CD4-positive, alpha-beta T cell treated with Interleukin-4 for 1 hour (primary cell): Measurements from ENCODE around the gene CELA2A.
"Not testable (repeated sequence)": the region's sequence is repeated elsewhere in the genome, so short reads cannot be mapped to it uniquely, and the experiment has no call there.

Source experiments
- DNase-seq, 2 donors: peaks; one replicate each; pipeline ENCODE4 v3.0.0-alpha.2; 2020 to 2022

The CELA2A gene

DNA sequence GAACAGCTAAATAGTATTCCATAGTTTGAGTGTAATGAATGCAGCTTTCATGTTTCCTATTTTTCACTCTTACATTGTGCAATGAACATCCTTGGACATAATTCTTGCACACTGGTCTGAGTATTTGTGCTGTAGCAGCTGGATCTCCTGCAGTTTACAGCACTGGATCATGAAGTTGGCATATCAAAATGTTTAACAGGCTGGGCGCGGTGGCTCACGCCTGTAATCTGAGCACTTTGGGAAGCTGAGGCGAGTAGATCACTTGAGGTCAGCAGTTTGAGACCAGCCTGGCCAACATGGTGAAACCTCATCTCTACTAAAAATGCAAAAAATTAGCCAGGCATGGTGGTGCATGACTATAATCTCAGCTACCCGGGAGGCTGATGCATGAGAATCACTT lies 14.5 kb downstream of the CELA2A start:
- not testable (repeated sequence) for DNase-seq

GRCh38 chr1:15471723-15472122 lies 15.2 kb downstream of the CELA2A start:
- not testable (repeated sequence) for DNase-seq

- no peak for DNase-seq
These were observed 16.1 kb downstream of the CELA2A start for GRCh38 chr1:15472587-15472986.

DNA sequence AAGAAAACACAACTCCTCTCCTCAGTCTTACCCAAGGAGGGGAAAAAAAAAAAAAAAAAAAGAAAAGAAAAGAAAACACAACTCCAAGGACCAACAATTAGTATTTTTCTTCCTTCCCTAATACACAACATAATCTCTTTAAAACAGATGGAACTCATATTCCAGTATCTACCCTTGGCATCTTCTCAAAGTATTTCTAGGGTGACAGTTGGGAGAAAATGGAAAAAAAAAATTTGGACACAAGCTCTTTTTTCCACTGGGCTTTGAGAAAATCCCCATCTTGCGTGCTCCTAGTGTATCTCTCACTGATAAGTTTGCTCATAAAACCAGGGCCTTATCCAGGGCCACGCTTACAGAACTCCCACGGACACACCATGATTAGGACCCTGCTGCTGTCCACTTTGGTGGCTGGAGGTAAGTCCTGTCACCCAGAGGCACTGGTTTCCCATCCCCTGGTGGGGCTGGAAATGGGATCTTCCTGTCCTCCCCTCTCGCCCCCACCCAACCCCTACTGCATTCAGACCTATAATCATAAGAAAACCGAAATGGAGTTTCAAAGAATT lies 19.3 kb downstream of the CELA2A start, which contains the start of gene CELA2B:
Gene CELA2B, plus strand, starts transcription at position 353 of the 563 bp plus-strand sequence. Its CDS starts 22 bp downstream, at position 375.
- DNase-seq: no peak

GRCh38 chr1:15476927-15477326 lies 20.4 kb downstream of the CELA2A start:
- DNase-seq: no peak

- no peak for DNase-seq
These were observed 21.2 kb downstream of the CELA2A start for GRCh38 chr1:15477646-15478212.

DNA sequence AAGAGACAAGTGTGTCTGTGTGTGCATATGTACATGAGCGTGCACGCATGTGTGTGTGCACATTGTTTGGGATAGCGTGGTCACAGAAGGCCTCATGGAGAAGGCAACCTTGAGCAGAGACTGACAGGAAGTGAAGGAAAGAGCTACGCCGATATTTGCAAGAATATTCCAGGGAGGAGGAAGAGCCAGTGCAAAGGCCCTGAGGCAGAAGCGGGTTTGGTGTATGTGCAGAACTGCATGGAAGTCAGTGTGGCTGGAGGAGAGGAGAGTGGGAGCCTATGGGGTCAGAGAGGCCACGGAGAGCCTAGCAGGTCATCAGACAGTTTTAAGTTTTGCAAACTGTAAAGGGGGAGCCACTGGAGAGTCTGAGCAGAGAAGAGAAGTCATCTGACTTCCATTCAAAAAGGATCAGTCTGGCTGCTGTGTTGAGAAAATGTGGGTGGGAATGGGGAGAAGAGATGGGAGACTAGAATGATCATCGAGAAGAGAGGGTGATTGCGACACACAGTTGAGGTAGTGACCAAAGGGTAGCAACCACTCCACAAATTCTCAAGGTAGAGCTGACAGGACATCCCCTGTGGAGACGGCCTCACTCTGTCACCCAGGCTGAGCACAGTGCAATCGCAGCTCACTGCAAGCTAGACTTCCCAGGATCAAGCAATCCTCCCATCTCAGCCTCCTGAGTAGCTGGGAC lies 23.3 kb downstream of the CELA2A start:
- DNase-seq: no peak

- DNase-seq: not testable (repeated sequence)
These were observed 25.9 kb downstream of the CELA2A start for GRCh38 chr1:15482455-15482854.

- DNase-seq: not testable (repeated sequence)
These were observed 26.5 kb downstream of the CELA2A start for GRCh38 chr1:15482983-15483543.

DNA sequence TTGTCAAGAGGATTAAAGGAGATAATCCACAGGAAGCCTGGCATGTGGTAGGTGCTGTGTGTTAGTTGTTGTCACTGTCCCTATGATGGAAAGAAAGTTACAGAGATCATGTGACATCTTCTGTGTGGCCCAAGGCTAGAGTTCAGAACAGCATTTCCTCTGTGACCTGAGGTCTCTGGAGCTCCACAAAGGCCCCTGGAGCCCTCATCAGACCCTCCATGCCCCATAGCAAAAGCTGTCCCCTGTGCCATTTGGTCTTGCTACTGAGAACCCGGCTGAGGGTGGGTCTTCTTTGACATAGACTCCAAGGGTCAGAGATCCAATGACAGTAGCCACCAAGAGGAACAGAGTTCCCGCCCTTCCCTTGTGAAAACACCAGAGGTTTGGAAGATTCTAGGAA lies 27.4 kb downstream of the CELA2A start:
- no peak for DNase-seq

DNA sequence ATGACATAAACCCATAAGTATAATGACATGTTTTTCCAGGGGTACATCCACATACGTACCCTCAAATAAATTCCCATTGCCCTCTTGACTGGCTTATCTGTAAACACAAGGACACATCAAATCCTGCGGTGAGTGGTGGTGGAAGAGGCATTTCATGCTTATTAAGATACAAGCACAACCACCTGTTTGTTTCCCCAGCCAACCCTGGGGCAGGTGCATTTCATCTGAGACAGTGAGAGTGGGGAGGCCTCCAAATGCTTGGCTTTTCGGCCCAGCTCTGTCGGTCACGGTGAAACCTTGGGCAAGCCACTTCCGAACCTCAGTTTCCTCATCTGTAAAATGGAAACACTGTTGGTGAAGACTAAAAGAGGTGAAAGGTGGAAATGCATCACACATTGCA lies 27.9 kb downstream of the CELA2A start:
- DNase-seq: not testable (repeated sequence)

DNA sequence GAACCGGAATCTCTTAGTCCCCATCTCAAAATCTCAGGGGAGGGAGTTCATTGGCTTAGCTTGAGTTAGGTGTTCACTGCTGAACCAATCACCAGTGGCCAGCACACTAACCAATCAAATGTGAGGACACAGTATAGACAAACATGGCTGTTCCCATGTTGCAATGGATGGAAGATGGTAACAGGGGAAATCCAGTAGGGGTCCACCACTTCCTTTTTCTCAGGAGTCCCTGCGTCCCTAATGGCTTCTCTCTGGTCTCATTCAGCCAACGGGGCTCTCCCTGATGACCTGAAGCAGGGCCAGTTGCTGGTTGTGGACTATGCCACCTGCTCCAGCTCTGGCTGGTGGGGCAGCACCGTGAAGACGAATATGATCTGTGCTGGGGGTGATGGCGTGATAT lies 29.1 kb downstream of the CELA2A start:
- DNase-seq: no peak

DNA sequence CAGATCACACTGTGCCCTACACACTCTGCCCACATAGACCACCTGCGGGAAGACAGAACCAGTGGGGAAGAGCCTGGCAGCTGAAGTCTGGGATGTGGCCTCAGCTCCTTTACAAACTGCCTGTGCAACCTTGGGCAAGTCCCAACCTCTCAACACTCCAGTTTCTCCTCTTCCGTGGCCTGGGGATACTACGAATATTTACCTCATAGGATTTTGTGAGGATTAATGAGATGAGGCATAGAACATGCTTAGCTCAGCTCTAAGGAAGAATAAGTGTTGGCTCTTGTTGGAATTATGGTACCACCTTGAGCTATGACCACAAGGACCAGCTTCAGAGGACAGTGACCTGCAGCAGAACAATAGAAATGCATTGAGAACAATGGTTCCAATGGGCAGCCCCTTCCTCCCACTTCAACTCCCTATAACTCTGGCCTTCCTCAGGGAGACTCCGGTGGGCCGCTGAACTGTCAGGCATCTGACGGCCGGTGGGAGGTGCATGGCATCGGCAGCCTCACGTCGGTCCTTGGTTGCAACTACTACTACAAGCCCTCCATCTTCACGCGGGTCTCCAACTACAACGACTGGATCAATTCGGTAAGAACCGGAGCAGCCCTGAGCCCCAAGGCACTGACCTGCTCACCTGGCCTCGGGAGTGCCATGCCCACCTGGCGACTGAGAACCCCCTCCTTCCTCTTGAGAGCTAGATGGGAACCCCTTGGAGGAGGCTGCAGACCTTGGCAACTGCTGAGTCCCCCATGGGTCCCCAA lies 30.5 kb downstream of the CELA2A start:
- not testable (repeated sequence) for DNase-seq

DNA sequence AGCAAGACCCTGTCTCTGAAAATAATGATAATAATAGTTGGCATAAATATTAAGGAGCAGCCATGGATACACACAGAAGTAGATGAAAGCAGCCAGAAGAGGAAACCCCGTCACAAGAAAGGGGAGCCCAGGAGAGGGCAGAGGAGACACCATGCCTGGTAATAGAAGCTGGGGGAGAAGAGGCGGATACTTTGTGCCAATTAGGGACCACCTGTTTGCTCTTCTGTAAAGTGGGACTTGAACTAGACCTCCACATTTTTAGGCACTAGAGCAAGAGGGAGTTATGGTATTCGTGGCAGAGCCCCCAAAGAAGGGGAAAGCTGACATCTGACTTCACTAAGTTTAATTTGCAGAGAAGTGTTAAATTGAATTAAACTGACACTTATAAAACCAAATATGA lies 31.8 kb downstream of the CELA2A start:
- no peak for DNase-seq

- DNase-seq: no peak
These were observed 32.7 kb downstream of the CELA2A start for GRCh38 chr1:15489052-15489736.

DNA sequence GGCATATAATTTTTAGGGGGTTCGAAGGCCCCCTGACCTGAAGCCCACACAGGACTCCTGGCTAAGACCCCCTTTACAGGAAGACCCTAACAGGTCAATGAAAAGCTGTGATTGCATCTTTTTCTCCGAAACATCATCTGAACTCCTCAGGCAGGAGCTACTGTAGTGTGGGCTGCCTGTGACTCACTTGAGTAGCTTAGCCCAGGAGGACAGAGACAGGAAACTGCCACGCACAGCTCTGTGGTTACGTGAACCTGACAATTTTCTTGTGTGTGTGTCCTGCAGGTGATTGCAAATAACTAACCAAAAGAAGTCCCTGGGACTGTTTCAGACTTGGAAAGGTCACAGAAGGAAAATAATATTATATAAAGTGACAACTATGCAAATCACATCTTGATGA lies 34.5 kb downstream of the CELA2A start:
- not testable (repeated sequence) for DNase-seq

DNA sequence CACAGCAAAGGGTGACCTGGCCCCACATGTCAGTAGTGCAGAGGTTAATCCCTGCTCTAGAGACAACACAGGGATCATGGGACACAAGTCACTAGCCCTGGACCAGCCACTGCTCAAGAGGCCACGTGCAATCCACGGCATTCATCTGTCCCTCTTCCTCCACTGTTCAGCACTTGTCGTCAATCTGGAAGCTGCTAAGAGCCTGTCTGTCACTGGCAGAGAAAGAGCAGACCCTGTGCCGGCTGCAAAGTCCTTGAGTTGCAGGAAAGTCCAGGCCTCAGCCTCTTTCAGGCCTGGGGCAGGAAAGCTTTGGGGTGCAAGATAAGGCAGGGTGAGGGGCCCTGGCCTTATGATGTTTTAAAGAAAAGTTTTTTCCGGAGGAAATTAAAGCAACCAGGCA lies 36.1 kb downstream of the CELA2A start:
- no peak for DNase-seq

DNA sequence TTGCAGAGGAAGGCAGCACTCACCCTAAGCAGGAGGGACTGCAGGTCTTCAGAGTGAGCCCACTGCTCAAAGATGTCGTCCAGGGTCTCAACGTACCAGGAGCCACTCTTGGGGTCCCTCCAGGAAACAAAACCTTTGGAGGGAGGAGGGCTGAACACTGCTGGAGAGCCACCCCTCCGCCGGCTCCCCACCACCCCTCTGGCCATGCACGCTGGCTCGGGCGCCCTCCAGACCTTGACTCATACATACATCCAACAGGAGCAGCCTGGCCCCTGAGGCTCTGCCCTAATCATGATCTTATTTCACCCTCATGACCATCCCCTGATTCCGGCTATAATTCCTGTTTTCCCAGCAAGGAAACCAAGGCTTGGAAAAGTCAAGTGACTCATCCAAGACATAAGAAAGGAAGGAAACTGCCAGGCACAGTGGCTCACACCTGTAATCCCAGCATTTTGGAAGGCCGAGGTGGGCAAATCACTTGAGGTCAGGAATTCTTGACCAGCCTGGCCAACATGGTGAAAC lies 37.4 kb downstream of the CELA2A start:
- DNase-seq: no peak

GRCh38 chr1:15500184-15501178 lies 43.9 kb downstream of the CELA2A start:
- no peak for DNase-seq

DNA sequence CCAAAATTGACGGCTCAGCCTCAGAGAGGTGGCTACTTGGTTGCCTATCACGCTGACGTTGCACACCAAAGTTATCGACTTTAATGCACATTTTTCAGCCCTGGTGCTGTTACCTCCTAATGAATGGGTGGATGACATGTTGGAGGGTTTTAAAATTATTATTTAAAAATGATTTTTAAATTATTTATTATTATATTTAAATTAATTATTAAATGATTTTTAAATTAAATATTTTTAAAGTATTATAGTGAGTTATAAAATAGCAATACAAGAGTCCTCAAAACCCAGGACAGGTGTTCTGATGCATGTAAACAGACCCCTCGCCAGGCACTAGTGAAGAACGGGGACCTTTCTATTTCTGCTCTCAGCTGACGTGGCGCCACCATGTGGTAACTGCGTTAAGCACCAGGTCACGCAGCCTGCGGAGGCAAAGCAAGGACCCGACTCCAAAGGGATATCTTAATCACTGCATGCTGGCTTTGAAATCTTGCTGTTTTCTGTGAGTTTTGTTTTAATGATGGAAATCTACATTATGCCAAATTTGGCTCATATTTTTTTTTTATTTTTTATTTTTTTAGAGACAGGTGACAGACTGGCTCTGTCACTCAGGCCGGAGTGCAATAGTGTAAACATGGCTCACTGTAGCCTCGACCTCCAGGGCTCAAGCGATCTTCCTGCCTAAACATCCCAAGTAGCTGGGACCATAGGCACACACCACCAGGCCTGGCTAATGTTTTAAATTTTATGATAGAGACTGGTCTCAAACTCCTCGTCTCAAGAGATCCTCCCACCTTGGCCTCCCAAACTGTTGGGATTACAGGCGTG lies 44.9 kb downstream of the CELA2A start:
- DNase-seq: peak; percentile 40 to 49
